ENCODE data around the gene GALNT1. TPM values are rescaled to one million over a fixed set of nuclear protein-coding genes. Genes with fewer than 3 reads are reported as not detected.

The GALNT1 gene
- total RNA-seq, 1 experiment from 2014 or later, result 77.9 TPM

DNA sequence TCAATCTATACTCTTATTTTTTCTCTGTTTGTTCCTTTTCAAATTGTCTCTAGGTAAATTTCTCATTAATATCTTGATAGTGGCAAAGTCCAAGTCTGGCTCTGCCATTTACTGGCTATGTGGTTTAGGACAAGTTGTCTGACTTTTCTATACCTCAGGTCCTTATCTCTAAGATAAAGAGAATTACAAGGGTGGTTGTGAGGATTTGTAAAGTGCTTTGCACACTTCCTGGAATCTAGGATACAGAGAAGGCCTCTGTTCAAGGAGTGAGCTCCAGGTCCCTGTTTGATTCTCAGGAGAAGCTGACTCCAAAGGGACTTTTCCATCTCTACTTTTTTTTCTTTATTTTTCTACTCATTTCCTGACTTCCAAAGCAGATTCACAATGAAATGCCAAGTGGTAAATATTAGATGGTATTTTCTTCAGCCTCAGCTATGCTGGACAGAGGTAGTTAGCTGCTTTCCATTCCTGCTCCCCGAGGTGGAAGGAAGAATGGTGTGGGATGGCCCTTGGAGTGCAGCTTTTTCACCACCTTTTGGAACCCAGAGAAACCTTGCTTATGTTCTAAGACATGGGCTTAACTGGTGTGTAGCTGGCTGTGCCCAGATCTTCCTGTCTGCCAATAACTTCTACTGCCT lies 90.5 kb downstream of the GALNT1 start:
- Histone ChIP-seq H2BK20ac (ENCODE audit: low read depth, low read length, poor library complexity, severe bottlenecking) (no peak overlapping the region), H2BK15ac (ENCODE audit: low read depth, low read length) (no peak overlapping the region), H2AK5ac (ENCODE audit: insufficient read length, low read length) (no peak overlapping the region), H3K79me2 (ENCODE audit: insufficient read depth, low read length) (no peaks in the 10 kb centered on the region), H3K9ac (ENCODE audit: extremely low read depth, insufficient read length, low read length) (no peak overlapping the region), H3K79me1 (ENCODE audit: insufficient read depth, low read depth, low read length, poor library complexity, severe bottlenecking) (no peaks in the 10 kb centered on the region), H3K14ac (ENCODE audit: insufficient read depth, low read length) (no peak overlapping the region), H3K4ac (ENCODE audit: low read depth, low read length) (no peak overlapping the region), H2BK12ac (ENCODE audit: insufficient read length, low read depth, low read length) (no peak overlapping the region), H3K56ac (ENCODE audit: insufficient read length, low read depth, low read length) (no peak overlapping the region), H2BK5ac (ENCODE audit: insufficient read length, low read length) (no peak overlapping the region), H3K23ac (ENCODE audit: insufficient read length, low read depth, low read length) (no peak overlapping the region), H4K91ac (ENCODE audit: insufficient read length, low read depth, low read length) (no peak overlapping the region), H3K27me3 (ENCODE audit: insufficient read depth, low read length) (no peaks in the 10 kb centered on the region), H3T11ph (ENCODE audit: low read length) (no peak overlapping the region), H3K18ac (ENCODE audit: insufficient read length, low read depth, low read length) (no peak overlapping the region), H2AFZ (ENCODE audit: low read length) (no peak overlapping the region), H3K4me2 (ENCODE audit: insufficient read depth, insufficient read length, low read length) (no peak overlapping the region), H3K27ac (ENCODE audit: insufficient read length, low read depth, low read length) (no peak overlapping the region), H4K8ac (replicated peaks; ENCODE audit: insufficient read length, low read depth, low read length) (no peak overlapping the region), H2BK120ac (ENCODE audit: low read depth, low read length, poor library complexity, severe bottlenecking) (no peak overlapping the region), H4K20me1 (ENCODE audit: control insufficient read depth, insufficient read depth, insufficient read length) (no peaks in the 10 kb centered on the region), H4K5ac (ENCODE audit: insufficient read length, low read depth, low read length) (no peak overlapping the region), H3K23me2 (ENCODE audit: insufficient read length, low read depth, low read length, poor library complexity, severe bottlenecking) (no peaks in the 10 kb centered on the region), H3K9me3 (ENCODE audit: control insufficient read depth, low read depth, low read length) (peaks cover 4% of the 10 kb centered on the region), H3K4me1 (ENCODE audit: insufficient read depth, low read length) (peaks cover 2% of the 10 kb centered on the region; the same call in 1 of the 2 replicates)
- H3K27me3 Mint-ChIP-seq (ENCODE audit: low read depth), result no peaks in the 10 kb centered on the region
- H3K9me3 Mint-ChIP-seq, result peaks cover 11% of the 10 kb centered on the region in 2 experiments; a peak in 3 of 5 replicates
- no peak for DNase-seq
- peaks cover 14 to 16% (median 15%) of the 10 kb centered on the region in 3 experiments for H3K36me3 Mint-ChIP-seq (ENCODE audit: insufficient read depth in 1 of 3, low read depth in 3 of 3)
- WGBS (ENCODE audit: extremely low coverage, insufficient read length, low lambda C conversion rate), result no CpG with 5 or more reads among the region's 1 CpG
- H3K27ac Mint-ChIP-seq, result peak overlapping the region in 1 of 3 experiments; percentile 15; a peak in 2 of 7 replicates
- H3K4me1 Mint-ChIP-seq, result peaks cover 12 to 24% of the 10 kb centered on the region in 2 experiments
- TF ChIP-seq, protein P1, sequence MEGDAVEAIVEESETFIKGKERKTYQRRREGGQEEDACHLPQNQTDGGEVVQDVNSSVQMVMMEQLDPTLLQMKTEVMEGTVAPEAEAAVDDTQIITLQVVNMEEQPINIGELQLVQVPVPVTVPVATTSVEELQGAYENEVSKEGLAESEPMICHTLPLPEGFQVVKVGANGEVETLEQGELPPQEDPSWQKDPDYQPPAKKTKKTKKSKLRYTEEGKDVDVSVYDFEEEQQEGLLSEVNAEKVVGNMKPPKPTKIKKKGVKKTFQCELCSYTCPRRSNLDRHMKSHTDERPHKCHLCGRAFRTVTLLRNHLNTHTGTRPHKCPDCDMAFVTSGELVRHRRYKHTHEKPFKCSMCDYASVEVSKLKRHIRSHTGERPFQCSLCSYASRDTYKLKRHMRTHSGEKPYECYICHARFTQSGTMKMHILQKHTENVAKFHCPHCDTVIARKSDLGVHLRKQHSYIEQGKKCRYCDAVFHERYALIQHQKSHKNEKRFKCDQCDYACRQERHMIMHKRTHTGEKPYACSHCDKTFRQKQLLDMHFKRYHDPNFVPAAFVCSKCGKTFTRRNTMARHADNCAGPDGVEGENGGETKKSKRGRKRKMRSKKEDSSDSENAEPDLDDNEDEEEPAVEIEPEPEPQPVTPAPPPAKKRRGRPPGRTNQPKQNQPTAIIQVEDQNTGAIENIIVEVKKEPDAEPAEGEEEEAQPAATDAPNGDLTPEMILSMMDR (conservative IDR thresholded peaks at IDR 0.05), result no peak
- H3K4me3 Mint-ChIP-seq, result no peak overlapping the region
